Lower leg skin (tissue), 4 donors: ENCODE data around the gene TUBE1. TPM values are rescaled to one million over a fixed set of nuclear protein-coding genes. Genes with fewer than 3 reads are reported as not detected.

Experiments used
- DNase-seq, 2 donors: peaks; one replicate each; pipeline ENCODE4 v3.0.0-alpha.2; 2019; ENCODE audit warnings: low spot score in 2 of 2
- H3K4me3 ChIP-seq: fragments of 200-600 bp; sonication (generic); 2 replicates; pipeline ENCODE4 v1.5.1; 2017; ENCODE audit warnings: mild to moderate bottlenecking, low read depth; ENCODE audit not compliant: poor library complexity, severe bottlenecking
- CTCF ChIP-seq, 3 donors: fragments of 450-650 bp; IDR thresholded peaks; one replicate each; pipeline ENCODE4 v1.5.1; 2016; ENCODE audit warnings: antibody characterized with exemption in 3 of 3, mild to moderate bottlenecking in 3 of 3, moderate library complexity in 2 of 3
- POLR2A ChIP-seq, 2 donors: fragments of 450-650 bp; IDR thresholded peaks; one replicate each; pipeline ENCODE4 v1.6.1; 2016 to 2017; ENCODE audit warnings: antibody characterized with exemption in 2 of 2, mild to moderate bottlenecking in 1 of 2, moderate library complexity in 1 of 2
- WGBS, 2 donors: methylation state at CpG; one replicate each; pipeline ENCODE4 v1.1.5; 2018; 5-methylcytosine and 5-hydroxymethylcytosine counted together
- intact Hi-C: fragments of 100-400 bp; cut with DNase I; formaldehyde crosslinking; loops from one replicate; pipeline ENCODE4 v1.15.0; 2023; ENCODE audit warnings: low total_unique reads
- total RNA-seq, 4 donors: library from RNA; depleted of rRNA; stranded (reverse); fragments of >200 nt; gene quantifications; one replicate each; pipeline ENCODE4 v1.1.0, GENCODE V29; 2016

TUBE1 gene
- total RNA-seq, 4 donors from 2014 or later = 21.1 to 35.0 (median 25.5) TPM

GRCh38 chr6:112027942-112028674, 59.2 kb downstream of the TUBE1 start:
- WGBS, 2 donors = 55 to 64% methylated on average over 3 of the region's 3 CpGs
- intact Hi-C loops = no loop called here
- no peak overlapping the region for H3K4me3 ChIP-seq
- DNase-seq = no peak
- TF ChIP-seq CTCF (IDR thresholded peaks at IDR 0.05) (no peak), POLR2A (IDR thresholded peaks at IDR 0.05) (no peak)

GRCh38 chr6:112026933-112027332, 60.3 kb downstream of the TUBE1 start:
- intact Hi-C loops = no loop called here
- no peak for DNase-seq
- TF ChIP-seq POLR2A (IDR thresholded peaks at IDR 0.05) (no peak), CTCF (IDR thresholded peaks at IDR 0.05) (no peak)
- H3K4me3 ChIP-seq = no peak overlapping the region
- WGBS, 2 donors = 97 to 98% methylated on average over 4 of the region's 4 CpGs

GRCh38 chr6:112024464-112024863, 62.8 kb downstream of the TUBE1 start:
- WGBS, 2 donors = 96 to 98% methylated on average over 4 of the region's 4 CpGs
- DNase-seq = no peak
- intact Hi-C loops = no loop called here
- no peak overlapping the region for H3K4me3 ChIP-seq
- TF ChIP-seq CTCF (IDR thresholded peaks at IDR 0.05) (no peak), POLR2A (IDR thresholded peaks at IDR 0.05) (no peak)

- DNase-seq = no peak
- intact Hi-C loops = no loop called here
- no peak overlapping the region for H3K4me3 ChIP-seq
- no peak for TF ChIP-seq POLR2A (IDR thresholded peaks at IDR 0.05)
- TF ChIP-seq CTCF (IDR thresholded peaks at IDR 0.05) = no peak
Observed at GRCh38 chr6:112022749-112023148, 64.5 kb downstream of the TUBE1 start.

GRCh38 chr6:112021691-112022310, 65.5 kb downstream of the TUBE1 start:
- WGBS, 2 donors = 63 to 65% methylated on average over 6 of the region's 6 CpGs
- TF ChIP-seq POLR2A (IDR thresholded peaks at IDR 0.05) (no peak), CTCF (IDR thresholded peaks at IDR 0.05) (no peak)
- no peak overlapping the region for H3K4me3 ChIP-seq
- DNase-seq = no peak
- intact Hi-C loops = no loop called here

Other genes with a start within 250 kb of the TUBE1 start
- 10 to 100 TPM; 56.3 to 96.4 (median 81.8) TPM for gene FYN, start 214.0 kb downstream of the TUBE1 start, total RNA-seq
- 1 to 10 TPM; 1.1 to 2.9 (median 1.6) TPM for gene CCN6, start 33.4 kb downstream of the TUBE1 start, total RNA-seq
- 1 to 10 TPM; 1.7 to 9.3 (median 7.4) TPM for gene FAM229B, start 109 bp upstream of the TUBE1 start, total RNA-seq
- gene LAMA4, start 167.1 kb upstream of the TUBE1 start, total RNA-seq = 10 to 100 TPM; 11.0 to 18.7 (median 17.4) TPM